B cell (primary cell): ENCODE results near the gene SCFD2.

Source experiments
- CTCF ChIP-seq: fragments of 200-600 bp; IDR thresholded peaks from one replicate; pipeline ENCODE4 v1.8.0; 2022; ENCODE audit warnings: antibody characterized with exemption, mild to moderate bottlenecking
- EZH2 ChIP-seq: IDR thresholded peaks from 2 replicates; pipeline ENCODE4 v1.6.1; 2012; ENCODE audit warnings: borderline replicate concordance, low read depth, mild to moderate bottlenecking, moderate library complexity, low read length; ENCODE audit not compliant: insufficient read depth, poor library complexity, severe bottlenecking

GRCh38 chr4:52945982-52946381 is 419.9 kb downstream of the SCFD2 start:
- TF ChIP-seq CTCF (no peak), EZH2 (no peak)
